GM21825 (cell line): ENCODE results near the gene UGGT1.

ENCODE experiments used
- ATAC-seq: cut with Tn5 transposase; IDR thresholded peaks from one replicate; pipeline ENCODE4 v1.9.1; 2021; ENCODE audit warnings: mild to moderate bottlenecking, moderate library complexity; ENCODE audit not compliant: unreplicated experiment

UGGT1 gene

GRCh38 chr2:128103407-128103806 lies 12.4 kb downstream of the UGGT1 start:
- ATAC-seq: no peak

GRCh38 chr2:128105072-128105471 lies 14.1 kb downstream of the UGGT1 start:
- ATAC-seq: no peak

- ATAC-seq: no peak
These were observed 17.2 kb downstream of the UGGT1 start for GRCh38 chr2:128108166-128108565.

- ATAC-seq: no peak
These were observed 18.2 kb downstream of the UGGT1 start for GRCh38 chr2:128109243-128109642.

- no peak for ATAC-seq
These were observed 25.1 kb downstream of the UGGT1 start for GRCh38 chr2:128115921-128116623.

- no peak for ATAC-seq
These were observed 43.6 kb downstream of the UGGT1 start for GRCh38 chr2:128134573-128134972.

GRCh38 chr2:128137094-128137616 lies 46.2 kb downstream of the UGGT1 start:
- no peak for ATAC-seq

GRCh38 chr2:128139624-128140023 lies 48.6 kb downstream of the UGGT1 start:
- ATAC-seq: no peak

- ATAC-seq: no peak
These were observed 54.7 kb downstream of the UGGT1 start for GRCh38 chr2:128145651-128146050.

GRCh38 chr2:128153786-128154185 lies 62.8 kb downstream of the UGGT1 start:
- no peak for ATAC-seq

- no peak for ATAC-seq
These were observed 63.2 kb downstream of the UGGT1 start for GRCh38 chr2:128154225-128154624.

GRCh38 chr2:128155970-128156369 lies 65.0 kb downstream of the UGGT1 start:
- no peak for ATAC-seq

- ATAC-seq: no peak
These were observed 65.8 kb downstream of the UGGT1 start for GRCh38 chr2:128156812-128157211.

- no peak for ATAC-seq
These were observed 66.6 kb downstream of the UGGT1 start for GRCh38 chr2:128157644-128158043.

GRCh38 chr2:128158176-128158575 lies 67.2 kb downstream of the UGGT1 start:
- no peak for ATAC-seq

GRCh38 chr2:128159437-128159836 lies 68.4 kb downstream of the UGGT1 start:
- ATAC-seq: no peak

- ATAC-seq: no peak
These were observed 69.7 kb downstream of the UGGT1 start for GRCh38 chr2:128160616-128161275.

GRCh38 chr2:128162266-128162665 lies 71.3 kb downstream of the UGGT1 start:
- no peak for ATAC-seq

- no peak for ATAC-seq
These were observed 73.3 kb downstream of the UGGT1 start for GRCh38 chr2:128164311-128164710.

- no peak for ATAC-seq
These were observed 75.8 kb downstream of the UGGT1 start for GRCh38 chr2:128166746-128167353.

- no peak for ATAC-seq
These were observed 78.1 kb downstream of the UGGT1 start for GRCh38 chr2:128169094-128169493.

GRCh38 chr2:128169497-128169896 lies 78.5 kb downstream of the UGGT1 start:
- no peak for ATAC-seq
